OCI-LY7 (cell line): ENCODE measurements around the gene CCNG1. TPM values are rescaled to one million over a fixed set of nuclear protein-coding genes. Genes with fewer than 3 reads are reported as not detected.

Experiments used
- BruUV-seq: library from RNA; stranded (reverse); fragments of 400-500 nt; replicated peaks from 2 replicates; lab custom pipeline; 2021; lab: Mats Ljungman, UMichigan
- CTCF ChIA-PET: fragments of 300-600 bp; sonication (Branson Sonifier 250); formaldehyde crosslinking; loops from one replicate; lab custom pipeline; 2022; ENCODE audit warnings: antibody characterized with exemption; ENCODE audit not compliant: unreplicated experiment; lab: Charles Lee
- POLR2A ChIA-PET: fragments of 300-600 bp; sonication (Branson Sonifier 250); formaldehyde crosslinking; loops from one replicate; lab custom pipeline; 2022; ENCODE audit warnings: antibody characterized with exemption; lab: Charles Lee
- DNase-seq: peaks from one replicate; pipeline ENCODE4 v3.0.0-alpha.2; 2015; ENCODE audit warnings: low spot score
- H2AFZ ChIP-seq: fragments of 200-600 bp; sonication (generic), shearing (Covaris generic); 2 replicates; pipeline ENCODE4 v1.6.1; 2014; ENCODE audit warnings: mild to moderate bottlenecking, antibody characterized with exemption, low read length, moderate library complexity
- H3K27ac ChIP-seq: fragments of 200-600 bp; sonication (generic); 2 replicates; pipeline ENCODE4 v1.5.1; 2014; ENCODE audit warnings: mixed run types, low read depth, mild to moderate bottlenecking, moderate library complexity, low read length, inconsistent platforms; ENCODE audit not compliant: poor library complexity, severe bottlenecking
- H3K36me3 ChIP-seq: fragments of 200-600 bp; sonication (generic); 2 replicates; pipeline ENCODE4 v1.6.1; 2014; ENCODE audit warnings: mild to moderate bottlenecking, antibody characterized with exemption, low read length, moderate library complexity, mixed read lengths; ENCODE audit not compliant: insufficient read depth
- H3K4me1 ChIP-seq: fragments of 200-600 bp; sonication (generic); 2 replicates; pipeline ENCODE4 v1.5.1; 2014; ENCODE audit warnings: mild to moderate bottlenecking, low read length; ENCODE audit not compliant: insufficient read depth, poor library complexity, severe bottlenecking
- H3K4me2 ChIP-seq: fragments of 200-600 bp; sonication (generic); 2 replicates; pipeline ENCODE4 v1.6.1; 2014; ENCODE audit warnings: mild to moderate bottlenecking, low read length
- H3K4me3 ChIP-seq: fragments of 200-600 bp; sonication (generic); 2 replicates; pipeline ENCODE4 v1.5.1; 2014; ENCODE audit warnings: mild to moderate bottlenecking, low read depth, low read length; ENCODE audit not compliant: poor library complexity, severe bottlenecking
- H3K79me2 ChIP-seq: fragments of 200-600 bp; sonication (generic); 2 replicates; pipeline ENCODE4 v1.6.1; 2016; ENCODE audit warnings: low read depth, mild to moderate bottlenecking, low read length, moderate library complexity, mixed read lengths; ENCODE audit not compliant: insufficient read depth
- H3K9me2 ChIP-seq: fragments of 200-600 bp; sonication (generic); 2 replicates; pipeline ENCODE4 v1.6.1; 2016; ENCODE audit warnings: mild to moderate bottlenecking, low read length, mixed read lengths; ENCODE audit not compliant: insufficient read depth
- H3K9me3 ChIP-seq: fragments of 200-600 bp; sonication (generic); 2 replicates; pipeline ENCODE4 v1.6.1; 2014; ENCODE audit warnings: mild to moderate bottlenecking, mixed run types, low read length, mixed read lengths
- H4K20me1 ChIP-seq: fragments of 200-600 bp; sonication (generic); 2 replicates; pipeline ENCODE4 v1.6.1; 2014; ENCODE audit warnings: mild to moderate bottlenecking, antibody characterized with exemption, low read length, moderate library complexity, mixed read lengths; ENCODE audit not compliant: insufficient read depth
- CTCF ChIP-seq: fragments of 200-600 bp; sonication (generic); conservative IDR thresholded peaks from 2 replicates; pipeline ENCODE4 v1.5.1; 2014; ENCODE audit warnings: mild to moderate bottlenecking, antibody characterized with exemption, low read length, moderate library complexity, mixed read lengths
- EZH2phosphoT487 ChIP-seq: fragments of 200-600 bp; sonication (generic); IDR thresholded peaks from 2 replicates; pipeline ENCODE4 v1.6.1; 2018; ENCODE audit warnings: low read depth, borderline replicate concordance, mild to moderate bottlenecking, mixed run types, antibody characterized with exemption, low read length, moderate library complexity, mixed read lengths
- intact Hi-C: fragments of 100-400 bp; cut with micrococcal nuclease; formaldehyde crosslinking; loops from one replicate; pipeline ENCODE4 v1.10.0; 2022; ENCODE audit not compliant: unreplicated experiment
- total RNA-seq, 2 experiments: library from RNA; depleted of rRNA in 1 of 2; stranded (reverse); fragments of >200 nt in 1 of 2; shearing (Covaris generic) in 1 of 2; gene quantifications; 2 replicates each; pipeline ENCODE4 v1.2.3, GENCODE V29; 2014 to 2022

Gene CCNG1
- total RNA-seq, 2 experiments from 2014 or later = 93.5 to 118 TPM

DNA sequence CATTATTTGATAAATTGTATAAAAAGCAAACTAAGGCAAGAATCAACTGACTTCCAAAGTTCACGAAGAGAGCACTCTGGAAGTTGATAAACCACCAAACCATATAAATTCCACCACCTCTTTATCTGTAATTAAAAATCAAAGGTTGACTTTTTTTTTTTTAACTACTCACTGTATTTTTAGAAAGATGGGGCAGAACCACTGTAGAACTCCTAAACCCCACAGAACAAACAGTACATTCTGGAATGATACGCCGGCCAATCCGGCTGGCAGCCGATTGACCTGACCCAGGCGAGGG lies 435 bp upstream of the CCNG1 start:
- intact Hi-C loops = loop anchor here (1.0 to 10.0 kb wide), 4 partner anchors 24 to 1892 kb away; partner anchors contain the start of genes GABRB2, HMMR, MAT2B and NUDCD2
- H3K36me3 ChIP-seq = peaks cover 29% of the 10 kb centered on the region
- H3K4me1 ChIP-seq = peaks cover 19% of the 10 kb centered on the region
- BruUV-seq = no TSS peak
- TF ChIP-seq CTCF (no peak), EZH2phosphoT487 (no peak)
- H3K9me2 ChIP-seq = no peaks in the 10 kb centered on the region
- H2AFZ ChIP-seq = peak overlapping the region; percentile 98
- 0 out of 2 replicates have a peak, but pooled peaks cover 4% of the 10 kb centered on the region for H4K20me1 ChIP-seq
- CTCF ChIA-PET = no interaction called here
- DNase-seq = no peak
- H3K4me2 ChIP-seq = peak overlapping the region; percentile 72
- POLR2A ChIA-PET = interaction anchor here (1.0 to 9.0 kb wide), 2 partner anchors 22 to 27 kb away, joined by 4 to 197 read pairs; partner anchors contain the start of genes HMMR and NUDCD2
- no peaks in the 10 kb centered on the region for H3K9me3 ChIP-seq
- H3K79me2 ChIP-seq = peaks cover 23% of the 10 kb centered on the region
- H3K4me3 ChIP-seq = peak overlapping the region; percentile 85
- peak overlapping the region; percentile 13 for H3K27ac ChIP-seq

DNA sequence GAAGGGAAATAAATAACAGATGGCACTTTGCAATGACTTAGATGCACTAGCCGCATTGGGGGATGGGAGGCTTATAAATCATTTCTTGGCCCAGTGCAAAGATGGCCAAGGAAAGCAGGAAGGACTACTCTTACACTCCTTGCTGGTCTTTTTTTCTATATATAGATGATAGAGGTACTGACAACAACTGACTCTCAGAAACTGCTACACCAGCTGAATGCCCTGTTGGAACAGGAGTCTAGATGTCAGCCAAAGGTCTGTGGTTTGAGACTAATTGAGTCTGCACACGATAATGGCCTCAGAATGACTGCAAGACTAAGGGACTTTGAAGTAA lies 1.7 kb downstream of the CCNG1 start:
- H3K9me2 ChIP-seq = no peaks in the 10 kb centered on the region
- H3K4me1 ChIP-seq = peaks cover 19% of the 10 kb centered on the region
- DNase-seq = peak; percentile 10
- TF ChIP-seq CTCF = no peak
- TF ChIP-seq EZH2phosphoT487 = no peak
- no peak overlapping the region for H3K4me3 ChIP-seq
- peaks cover 50% of the 10 kb centered on the region for H3K36me3 ChIP-seq
- H3K9me3 ChIP-seq = no peaks in the 10 kb centered on the region
- POLR2A ChIA-PET = interaction anchor here (0.6 to 9.0 kb wide), 4 partner anchors 19 to 130 kb away, joined by 3 to 197 read pairs (median 4); partner anchors contain the start of genes HMMR and NUDCD2
- peaks cover 23% of the 10 kb centered on the region for H3K79me2 ChIP-seq
- H4K20me1 ChIP-seq = 0 out of 2 replicates have a peak, but pooled peaks cover 4% of the 10 kb centered on the region
- no peak overlapping the region for H3K27ac ChIP-seq
- no peak overlapping the region for H2AFZ ChIP-seq
- intact Hi-C loops = loop anchor here (10.0 kb wide), 2 partner anchors 476 to 1894 kb away; partner anchors contain the start of gene GABRB2
- no TSS peak for BruUV-seq
- H3K4me2 ChIP-seq = peak overlapping the region; percentile 85
- CTCF ChIA-PET = no interaction called here

DNA sequence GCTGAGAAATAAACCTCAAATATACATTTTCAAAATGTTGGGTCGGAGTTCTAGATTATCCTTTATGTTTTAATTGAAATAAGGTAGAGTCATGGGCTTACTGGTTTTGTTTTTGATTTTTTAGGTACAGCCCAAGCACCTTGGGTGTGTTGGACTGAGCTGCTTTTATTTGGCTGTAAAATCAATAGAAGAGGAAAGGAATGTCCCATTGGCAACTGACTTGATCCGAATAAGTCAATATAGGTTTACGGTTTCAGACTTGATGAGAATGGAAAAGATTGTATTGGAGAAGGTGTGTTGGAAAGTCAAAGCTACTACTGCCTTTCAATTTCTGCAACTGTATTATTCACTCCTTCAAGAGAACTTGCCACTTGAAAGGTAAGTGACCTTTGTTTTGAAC lies 3.6 kb downstream of the CCNG1 start:
- TF ChIP-seq EZH2phosphoT487 (no peak), CTCF (no peak)
- Histone ChIP-seq H3K4me3 (no peak overlapping the region), H3K4me2 (no peak overlapping the region), H2AFZ (no peak overlapping the region), H3K27ac (no peak overlapping the region), H3K79me2 (peaks cover 23% of the 10 kb centered on the region), H3K9me2 (no peaks in the 10 kb centered on the region), H3K36me3 (peaks cover 69% of the 10 kb centered on the region), H4K20me1 (0 out of 2 replicates have a peak, but pooled peaks cover 4% of the 10 kb centered on the region), H3K4me1 (peaks cover 19% of the 10 kb centered on the region), H3K9me3 (no peaks in the 10 kb centered on the region)
- DNase-seq = no peak
- ChIA-PET CTCF (no interaction called here), POLR2A (interaction anchor here (0.9 to 9.0 kb wide), 3 partner anchors 18 to 34 kb away, joined by 3 to 197 read pairs (median 5); partner anchors contain the start of genes HMMR and NUDCD2)
- no TSS peak for BruUV-seq
- intact Hi-C loops = no loop called here
